GM18508 (cell line): ENCODE results near the gene WDR74.

Experiments used
- ATAC-seq: cut with Tn5 transposase; IDR thresholded peaks from one replicate; pipeline ENCODE4 v1.9.1; 2021; ENCODE audit warnings: moderate number of reproducible peaks; ENCODE audit not compliant: insufficient read depth, unreplicated experiment

WDR74 gene

DNA sequence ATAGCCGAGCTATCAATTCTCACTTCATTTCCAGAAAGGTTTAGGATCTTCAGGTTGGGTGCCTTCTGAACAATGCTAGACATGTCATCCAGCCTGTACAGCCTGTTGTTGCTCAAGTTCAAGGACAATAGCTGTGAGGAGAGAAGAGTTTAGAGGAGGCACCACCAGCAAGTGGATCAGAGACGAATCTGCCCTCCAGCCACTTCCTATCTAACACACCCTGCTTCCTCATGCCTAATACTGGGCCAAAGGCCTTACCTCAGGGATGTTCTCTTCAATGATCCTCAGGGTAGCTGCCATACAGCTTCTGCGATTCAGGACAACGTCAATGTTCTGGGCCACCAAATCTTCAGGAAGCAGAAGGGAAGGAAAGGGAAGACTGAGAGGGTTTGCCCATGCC, 38.3 kb downstream of the WDR74 start:
- no peak for ATAC-seq

DNA sequence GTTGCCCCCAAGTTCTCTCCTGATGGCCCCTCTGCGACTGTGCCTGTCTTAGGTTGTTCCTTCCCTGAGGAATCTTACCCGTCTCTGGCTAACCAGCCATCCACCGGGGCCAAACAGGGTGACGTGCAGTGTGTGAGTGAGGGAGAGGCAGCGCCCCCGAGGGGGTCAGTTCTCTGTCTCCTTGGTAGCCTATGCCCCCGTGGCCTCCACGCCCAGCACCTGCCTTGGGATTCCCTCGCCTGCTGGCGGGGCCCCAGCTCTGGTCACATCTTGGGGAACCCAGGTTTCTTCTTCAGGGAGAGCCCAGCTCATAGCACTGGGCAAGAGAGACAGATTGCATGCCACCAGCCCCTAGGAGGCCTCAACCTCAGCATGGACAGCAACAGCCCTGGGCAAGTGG, 39.9 kb downstream of the WDR74 start:
- no peak for ATAC-seq

DNA sequence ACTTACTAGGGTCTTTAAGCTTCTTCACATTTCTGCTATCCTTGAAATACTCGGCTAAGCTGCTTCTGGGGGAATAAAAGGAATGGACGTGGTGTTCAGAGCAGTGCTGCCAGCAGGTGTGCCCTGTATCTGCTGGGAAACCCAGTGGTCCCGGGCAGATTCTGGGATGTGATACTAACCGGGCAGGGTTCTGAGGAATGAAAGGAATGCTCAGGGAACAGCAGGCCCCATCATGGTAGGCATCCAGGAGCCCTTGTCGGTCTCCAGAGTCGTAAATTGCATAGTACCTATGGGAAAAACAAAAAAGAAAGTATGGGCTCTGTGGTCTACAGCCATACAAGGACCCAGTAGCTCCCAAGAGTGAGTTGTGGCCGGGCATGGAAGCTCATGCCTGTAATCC, 43.1 kb downstream of the WDR74 start:
- no peak for ATAC-seq

DNA sequence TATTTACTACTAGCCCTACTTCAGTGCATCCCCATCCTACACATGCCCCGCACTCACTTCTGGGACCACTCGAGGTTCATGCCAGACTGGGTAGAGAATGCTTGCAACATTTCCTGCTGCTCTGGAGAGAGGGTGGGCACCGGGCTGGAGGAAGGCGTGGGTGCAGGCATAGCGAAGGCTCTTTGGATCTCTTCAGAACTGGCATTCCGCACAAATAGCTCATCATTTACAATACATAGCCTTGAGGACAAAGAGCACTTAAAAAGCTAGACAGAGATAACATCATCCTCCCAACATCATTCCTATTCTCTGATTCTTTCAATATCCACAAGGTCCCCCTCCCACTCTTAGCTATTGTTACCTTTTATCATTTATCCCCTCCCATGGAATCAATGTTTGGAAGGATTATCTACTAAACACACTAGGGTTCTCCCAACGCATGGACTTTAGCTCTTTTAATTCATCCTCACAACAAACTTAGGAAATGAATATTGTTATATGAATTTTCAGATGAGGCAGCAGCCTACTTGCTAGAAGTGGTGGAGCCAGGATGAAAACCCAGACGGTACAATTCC, 45.1 kb downstream of the WDR74 start:
- no peak for ATAC-seq

DNA sequence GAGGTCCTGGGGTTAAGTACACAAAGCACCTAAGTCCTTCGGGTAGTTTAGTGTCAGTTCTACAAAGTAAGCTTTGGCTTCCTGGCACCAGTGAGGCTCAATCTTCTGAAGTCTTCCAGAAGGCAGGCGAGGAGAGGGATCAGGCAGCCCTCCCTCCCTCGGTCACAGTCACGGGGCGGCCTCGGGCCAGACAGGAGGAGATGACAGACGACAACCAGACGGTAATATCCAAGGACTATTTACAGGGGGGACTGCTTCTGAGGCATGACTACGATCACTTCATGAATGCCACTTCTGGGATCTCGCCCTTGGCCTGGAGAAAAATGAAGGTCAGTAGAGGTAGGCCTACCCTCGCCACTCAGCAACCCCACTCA, 47.2 kb downstream of the WDR74 start:
- no peak for ATAC-seq

DNA sequence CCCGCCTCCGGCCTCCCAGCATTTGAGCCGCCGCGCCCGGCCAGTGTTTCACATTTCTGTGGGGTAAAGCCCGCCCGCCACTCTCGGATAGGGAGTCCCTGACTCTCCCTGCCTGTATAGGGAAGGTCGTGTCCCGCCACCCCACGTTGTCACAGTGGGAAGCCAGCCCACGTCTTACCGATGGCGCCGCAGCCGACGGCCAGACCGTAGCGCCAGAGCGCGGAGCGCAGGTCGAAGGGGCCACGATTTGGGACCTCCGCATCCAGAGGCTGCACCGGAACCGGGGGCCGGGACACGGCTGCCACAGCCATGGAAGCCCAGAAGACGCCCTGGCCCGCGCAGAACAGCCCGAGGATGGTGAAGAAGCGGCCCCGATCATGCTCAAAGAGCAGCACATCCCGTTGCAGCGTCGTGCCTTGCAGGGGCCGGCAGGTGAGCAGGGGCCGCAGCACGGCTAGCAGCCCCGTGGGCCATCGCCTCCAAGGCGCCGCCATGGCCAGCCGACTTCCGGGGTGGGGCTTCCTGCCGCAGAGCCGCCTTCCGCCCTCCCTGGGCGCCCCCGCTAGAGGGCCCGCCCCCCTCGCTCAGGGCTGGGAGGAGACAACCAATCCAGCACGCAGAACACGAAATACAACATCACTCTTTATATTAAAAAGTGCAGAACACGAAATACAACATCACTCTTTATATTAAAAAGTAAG, 47.7 kb downstream of the WDR74 start, which contains the start of gene TMEM223:
Gene TMEM223, minus strand, starts transcription at position 506 of the 701 bp plus-strand sequence. Its CDS starts 12 bp downstream, at position 494.
- ATAC-seq, result no peak

DNA sequence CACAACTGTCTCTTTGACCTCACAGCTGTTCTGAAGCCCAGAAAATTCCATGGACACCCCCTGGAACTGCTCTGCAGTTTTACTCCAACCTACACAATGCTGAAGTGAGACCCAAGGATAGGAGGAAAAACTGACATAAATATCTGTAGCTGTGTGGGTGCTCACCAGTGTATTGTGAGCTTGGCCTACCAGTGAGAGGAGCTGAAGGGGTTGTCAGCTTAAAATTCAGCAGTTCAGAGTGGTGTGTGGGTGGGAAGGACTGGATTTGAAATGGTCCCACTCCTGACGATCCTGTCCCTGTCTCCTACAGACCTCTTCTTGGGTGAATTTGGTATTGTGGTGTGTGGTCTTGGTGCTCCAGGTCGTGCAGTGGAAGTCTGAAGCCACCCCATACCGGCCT, 49.8 kb downstream of the WDR74 start:
- no peak for ATAC-seq

DNA sequence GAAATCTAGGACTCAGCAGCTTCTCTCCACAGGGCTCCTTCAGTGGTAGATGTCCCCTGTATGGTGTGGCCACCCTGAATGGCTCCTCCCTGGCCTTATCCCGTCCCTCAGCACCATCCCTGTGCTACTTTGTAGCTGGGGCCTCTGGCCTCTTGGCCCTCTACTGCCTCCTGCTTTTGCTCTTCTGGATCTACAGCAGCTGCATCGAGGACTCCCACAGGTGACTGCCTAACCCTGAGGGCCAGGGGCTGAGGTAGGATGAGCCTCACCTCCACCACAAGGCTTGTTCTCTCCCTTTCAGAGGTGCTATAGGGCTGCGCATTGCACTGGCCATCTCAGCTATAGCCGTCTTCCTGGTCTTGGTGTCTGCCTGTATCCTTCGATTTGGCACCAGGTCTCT, 50.4 kb downstream of the WDR74 start:
- ATAC-seq, result no peak

DNA sequence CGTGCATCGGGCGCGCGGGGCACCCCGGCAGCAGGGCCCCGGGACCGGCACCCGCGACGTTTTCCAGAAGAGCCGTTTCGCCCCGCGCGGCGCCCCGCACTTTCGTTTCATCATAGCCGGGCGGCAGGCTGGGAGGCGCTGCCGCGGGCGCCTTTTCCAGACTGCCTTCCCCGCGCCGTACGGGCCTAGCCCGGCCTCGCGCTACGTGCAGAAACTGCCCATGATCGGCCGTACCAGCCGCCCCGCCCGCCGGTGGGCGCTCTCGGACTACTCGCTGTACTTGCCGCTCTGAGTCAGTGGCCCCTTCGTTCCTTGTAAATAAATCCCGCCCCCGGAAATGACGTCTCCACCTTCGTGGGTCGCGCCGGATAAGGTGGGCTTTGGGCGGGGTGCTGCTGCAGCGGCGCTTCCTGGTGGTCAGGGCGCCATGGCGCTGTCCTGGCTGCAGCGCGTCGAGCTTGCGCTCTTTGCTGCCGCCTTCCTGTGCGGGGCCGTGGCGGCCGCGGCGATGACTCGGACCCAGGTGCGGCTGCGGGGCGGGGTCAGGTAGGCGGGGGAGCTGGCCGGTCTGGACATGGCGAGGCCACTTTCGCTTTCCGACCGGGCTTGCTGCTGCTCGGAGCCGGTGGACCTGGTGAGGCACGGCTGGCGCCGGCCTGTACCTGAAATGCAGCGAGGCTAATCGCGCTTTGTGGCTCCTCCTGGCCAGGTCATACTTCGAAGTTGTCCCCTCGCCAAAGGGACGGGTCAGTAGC, 52.2 kb downstream of the WDR74 start, which contains the start of gene TMEM179B:
Gene TMEM179B, plus strand, starts transcription at position 398 of the 755 bp plus-strand sequence. Its CDS starts 30 bp downstream, at position 428.
- ATAC-seq, result peak; percentile 40

DNA sequence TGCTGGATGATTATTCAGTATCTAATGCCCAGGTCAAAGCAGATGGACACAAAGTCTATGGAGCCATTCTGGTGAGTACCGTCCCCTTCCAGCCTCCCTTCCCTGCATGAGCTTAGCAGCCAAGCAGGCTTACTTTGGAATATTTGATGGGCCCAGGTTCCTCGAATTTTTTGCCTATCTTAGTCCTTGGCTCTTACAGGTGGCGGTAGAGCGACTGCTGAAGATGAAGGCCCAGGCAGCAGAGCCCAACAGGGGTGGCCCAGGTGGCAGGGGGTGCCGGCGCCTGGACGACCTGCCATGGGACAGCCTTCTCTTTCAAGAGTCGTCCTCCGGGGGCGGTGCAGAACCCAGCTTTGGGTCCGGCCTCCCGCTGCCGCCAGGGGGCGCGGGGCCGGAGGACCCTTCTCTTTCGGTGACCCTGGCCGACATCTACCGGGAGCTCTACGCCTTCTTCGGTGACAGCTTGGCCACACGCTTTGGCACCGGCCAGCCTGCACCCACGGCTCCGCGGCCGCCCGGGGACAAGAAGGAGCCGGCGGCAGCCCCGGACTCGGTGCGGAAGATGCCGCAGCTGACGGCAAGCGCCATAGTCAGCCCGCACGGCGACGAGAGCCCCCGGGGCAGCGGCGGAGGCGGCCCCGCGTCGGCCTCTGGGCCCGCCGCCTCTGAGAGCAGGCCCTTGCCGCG, 52.9 kb downstream of the WDR74 start:
- no peak for ATAC-seq
